Measurements from ENCODE around the gene TMEM91.
A peak's percentile ranks its signal among the peaks of the same experiment; 100 is the strongest.
"Not testable (repeated sequence)": the region's sequence is repeated elsewhere in the genome, so short reads cannot be mapped to it uniquely, and the experiment has no call there.

TMEM91 gene

DNA sequence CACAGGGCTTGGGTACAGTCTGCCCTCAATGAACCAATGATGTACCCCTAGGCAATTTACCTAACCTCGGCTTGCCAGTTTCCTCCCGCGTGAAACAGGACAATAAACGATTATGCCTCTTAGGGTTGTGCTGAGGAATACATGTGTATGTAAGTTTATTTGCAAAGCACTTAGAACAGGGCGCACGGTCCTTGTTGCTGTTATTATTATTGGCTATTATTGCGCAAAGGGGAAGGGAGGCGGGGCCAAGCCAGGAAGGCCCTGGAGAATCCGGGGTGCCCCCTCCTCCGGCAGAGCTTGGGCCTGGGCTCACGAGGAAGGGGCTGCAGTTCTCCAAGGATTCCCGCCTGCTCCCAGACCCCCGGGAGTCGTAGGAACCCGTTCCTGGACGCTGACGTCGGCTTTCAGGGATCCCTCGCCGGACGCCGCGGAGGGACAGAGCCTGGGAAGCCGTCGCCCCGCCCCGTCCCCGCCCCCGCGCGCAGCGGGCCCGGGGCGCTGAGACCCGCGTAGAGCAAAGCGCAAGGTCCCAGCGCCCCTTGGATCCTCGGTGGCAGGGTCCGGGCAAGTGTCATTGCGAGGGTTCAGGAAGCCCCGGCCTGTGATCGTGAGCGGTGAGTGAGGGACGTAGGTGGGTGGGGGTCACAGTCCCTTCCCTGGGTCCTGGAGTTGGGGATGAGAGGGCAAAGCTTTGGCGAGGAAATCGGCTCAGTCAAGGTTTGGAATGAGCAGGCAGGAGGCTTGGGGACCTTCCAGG lies at the start of gene TMEM91:
TMEM91 (plus strand) TSS at position 293 of the 757 bp plus-strand sequence. CDS start 1,777 bp downstream, outside the sequence.
- peak in 3 of 58 donors; percentile 5 to 15 (median 10) for DNase-seq

DNA sequence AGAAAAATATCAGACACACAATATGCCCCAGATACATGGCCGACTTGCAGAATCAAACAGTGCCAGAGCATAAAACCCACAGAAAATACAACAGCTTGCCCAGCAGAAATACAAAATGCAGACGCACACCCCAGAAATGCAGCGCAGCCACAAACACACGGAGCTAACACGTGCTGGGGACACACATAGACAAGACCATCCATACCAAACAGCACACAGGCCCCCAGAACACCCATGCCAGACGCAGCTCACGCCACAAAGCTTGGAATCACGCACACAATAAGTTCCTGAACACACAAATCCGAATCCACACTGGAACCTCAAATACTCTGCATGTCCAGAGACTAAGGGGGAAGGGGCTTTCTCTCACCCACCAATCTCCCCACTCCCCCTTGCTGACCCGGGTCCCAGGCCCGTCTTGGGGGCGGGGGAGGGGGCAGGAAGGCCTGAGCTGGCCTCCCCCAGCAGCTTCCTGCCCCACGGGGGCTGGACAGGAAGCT lies 49.2 kb upstream of the TMEM91 start:
- peak in 8 of 58 donors; percentile 10 to 40 (median 26) for DNase-seq

DNA sequence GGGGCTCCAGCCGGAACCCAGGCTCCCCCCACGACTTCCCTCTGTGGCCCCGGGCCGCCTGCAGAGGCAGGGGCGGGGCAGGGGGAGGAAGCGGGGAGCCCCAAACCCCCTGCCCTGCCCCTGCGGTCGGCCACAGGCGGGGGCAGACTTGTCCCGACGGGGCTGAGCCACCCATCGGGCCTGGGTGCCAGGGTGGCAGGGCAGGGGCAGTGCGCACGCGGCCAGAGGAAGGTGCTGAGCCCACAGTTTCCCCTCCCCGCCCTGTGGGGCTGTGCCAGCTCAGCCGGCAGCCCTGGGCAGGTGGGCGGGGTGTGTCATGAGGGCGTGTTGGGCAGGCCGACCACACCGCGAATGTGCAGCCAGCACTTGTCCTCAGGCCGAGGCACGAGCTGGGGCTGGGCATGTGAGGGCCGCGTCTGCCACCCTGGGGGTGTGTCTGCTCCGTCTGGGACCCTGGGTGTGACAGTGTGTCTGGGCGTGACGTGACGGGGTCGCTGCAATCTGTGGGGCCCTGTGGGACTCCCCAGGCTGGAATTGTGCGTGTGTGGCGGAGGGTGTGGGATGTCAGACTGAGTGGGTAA lies 48.7 kb upstream of the TMEM91 start:
- peak in 11 of 58 donors; percentile 16 to 57 (median 28) for DNase-seq

DNA sequence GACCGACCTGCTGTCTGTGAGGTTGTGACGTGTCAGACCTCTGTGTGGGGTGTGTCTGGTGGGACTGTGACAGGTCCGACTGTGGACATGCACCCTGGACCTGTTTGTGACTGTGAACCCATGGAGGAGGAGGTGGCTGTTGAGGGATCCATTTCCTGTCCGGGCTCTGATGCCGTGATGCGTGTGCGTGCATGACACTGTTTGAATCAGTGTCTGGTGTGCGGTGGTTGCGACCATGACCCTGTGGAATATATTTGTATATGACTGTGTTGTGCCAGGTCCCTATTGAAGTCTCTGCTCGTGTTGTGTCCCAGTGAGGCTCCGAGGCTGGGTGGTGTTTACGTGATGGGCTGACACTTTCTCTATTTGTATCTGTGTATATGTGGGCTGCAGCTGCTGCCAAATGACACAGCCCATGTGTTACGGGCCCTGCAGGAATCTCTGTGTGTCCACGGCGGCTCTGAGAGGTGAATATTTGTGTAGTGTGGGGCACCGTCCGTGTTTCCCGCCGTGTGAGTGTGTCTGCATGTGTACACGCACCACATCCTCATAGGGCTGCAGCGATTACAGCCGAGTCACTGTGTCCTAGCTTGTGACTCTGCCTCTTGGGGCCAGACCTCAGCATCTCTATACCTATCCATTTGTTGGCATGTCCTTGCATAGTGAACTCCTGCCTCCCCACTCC lies 48.0 kb upstream of the TMEM91 start:
- peak in 3 of 58 donors; percentile 15 to 45 (median 19) for DNase-seq

DNA sequence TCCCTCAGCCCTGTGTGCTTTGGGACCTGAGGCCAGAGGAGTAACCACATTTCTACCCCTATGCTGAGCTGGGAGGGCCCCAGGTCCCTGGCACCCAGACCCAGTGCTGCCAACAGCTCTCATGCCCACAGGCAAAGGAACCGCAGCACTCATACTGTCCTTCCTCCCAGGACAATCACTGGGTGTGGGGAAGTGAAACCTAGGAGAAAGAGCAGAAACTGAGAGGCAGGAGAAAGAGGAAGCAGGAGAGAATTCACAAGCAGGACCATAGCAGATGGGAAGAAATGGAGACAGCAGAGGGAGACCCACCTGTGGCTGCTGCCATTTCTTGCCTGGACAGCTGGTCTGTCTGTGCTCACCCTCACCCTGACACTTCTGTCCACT lies 47.5 kb upstream of the TMEM91 start:
- DNase-seq = peak in 11 of 58 donors; percentile 10 to 45 (median 23)

DNA sequence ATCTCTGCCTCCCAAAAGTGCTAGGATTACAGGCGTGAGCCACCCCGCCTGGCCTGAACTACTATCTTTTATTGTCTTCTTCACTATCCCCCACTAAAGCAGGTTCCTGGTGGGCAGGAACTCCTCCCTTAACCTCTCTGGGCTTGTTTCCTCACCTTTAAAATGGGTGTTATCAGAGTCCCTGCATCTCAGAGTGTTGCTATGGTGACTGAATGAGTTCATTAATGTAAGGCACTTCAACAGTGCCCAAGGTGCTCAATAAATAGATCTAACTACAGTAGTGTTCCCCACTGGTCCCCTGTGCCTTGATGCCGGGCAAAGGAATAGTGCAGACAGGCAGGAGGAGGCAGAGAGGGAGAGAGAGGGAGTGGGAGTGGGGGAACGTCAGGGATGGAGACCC lies 45.9 kb upstream of the TMEM91 start:
- DNase-seq = no peak

DNA sequence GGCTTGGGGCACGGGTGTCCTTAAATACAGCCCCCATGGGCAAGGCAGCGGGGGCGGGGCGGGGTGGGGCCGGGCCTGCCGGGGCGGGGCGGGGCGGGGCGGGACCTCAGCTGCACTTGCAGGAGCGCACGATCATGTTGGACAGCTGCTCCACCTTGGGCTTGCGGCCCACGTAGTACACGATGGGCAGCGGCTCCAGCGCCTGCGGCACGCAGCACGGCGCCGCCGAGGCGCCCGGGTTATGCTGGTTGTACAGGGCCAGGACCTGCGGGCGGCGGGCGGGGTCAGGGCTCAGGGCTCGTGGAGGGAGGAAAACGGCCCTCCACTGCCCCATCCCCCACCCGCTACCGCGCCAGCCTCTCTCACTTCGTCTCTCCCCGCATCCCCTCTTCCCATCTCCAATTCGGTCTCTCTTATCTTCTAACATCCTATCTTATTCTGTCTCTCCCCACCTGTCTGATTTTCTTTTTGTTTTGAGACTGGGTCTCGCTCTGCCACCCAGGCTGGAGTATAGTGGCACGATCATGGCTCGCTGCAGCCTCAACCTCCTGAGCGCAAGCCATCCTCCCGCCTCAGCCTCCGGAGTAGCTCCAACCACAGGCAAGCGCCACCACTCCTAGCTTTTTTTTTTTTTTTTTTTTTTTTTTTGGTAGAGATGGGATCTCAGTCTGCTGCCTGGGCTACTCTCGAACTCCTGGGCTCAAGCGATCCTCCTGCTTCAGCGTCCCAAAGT lies 45.2 kb upstream of the TMEM91 start:
- no peak for DNase-seq

DNA sequence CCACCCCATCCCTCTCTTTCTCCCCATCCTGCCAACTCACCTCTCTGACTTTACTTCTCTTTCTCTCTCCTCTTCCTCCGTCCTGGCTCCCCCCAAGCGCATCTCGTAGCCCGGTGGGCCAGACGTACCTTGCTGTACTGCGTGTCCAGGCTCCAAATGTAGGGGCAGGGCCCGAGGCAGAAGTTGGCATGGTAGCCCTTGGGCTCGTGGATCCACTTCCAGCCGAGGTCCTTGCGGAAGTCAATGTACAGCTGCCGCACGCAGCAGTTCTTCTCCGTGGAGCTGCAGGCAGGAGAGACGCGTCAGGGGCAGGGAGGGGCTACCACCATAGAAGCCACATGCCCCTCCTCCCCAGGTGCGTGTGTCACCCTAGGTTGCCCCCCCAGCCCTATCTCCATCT lies 44.3 kb upstream of the TMEM91 start:
- no peak for DNase-seq

DNA sequence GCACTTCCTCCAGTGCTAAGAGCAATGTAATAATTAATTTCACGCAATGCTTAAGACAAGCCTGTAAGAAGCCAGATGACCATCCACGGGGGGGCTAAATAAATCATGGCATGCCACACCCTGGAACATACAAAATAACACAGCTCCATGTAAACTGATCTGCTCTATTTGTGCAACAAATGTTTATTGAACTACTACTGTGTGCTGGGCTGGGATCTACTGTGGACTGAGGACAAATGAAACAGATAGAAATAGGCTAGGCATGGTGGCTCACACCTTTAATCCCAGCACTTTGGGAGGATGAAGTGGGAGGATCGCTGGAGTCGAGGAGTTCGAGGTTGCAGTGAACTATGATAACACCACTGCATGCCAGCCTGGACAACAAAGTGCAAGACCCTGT lies 43.9 kb upstream of the TMEM91 start:
- no peak for DNase-seq

DNA sequence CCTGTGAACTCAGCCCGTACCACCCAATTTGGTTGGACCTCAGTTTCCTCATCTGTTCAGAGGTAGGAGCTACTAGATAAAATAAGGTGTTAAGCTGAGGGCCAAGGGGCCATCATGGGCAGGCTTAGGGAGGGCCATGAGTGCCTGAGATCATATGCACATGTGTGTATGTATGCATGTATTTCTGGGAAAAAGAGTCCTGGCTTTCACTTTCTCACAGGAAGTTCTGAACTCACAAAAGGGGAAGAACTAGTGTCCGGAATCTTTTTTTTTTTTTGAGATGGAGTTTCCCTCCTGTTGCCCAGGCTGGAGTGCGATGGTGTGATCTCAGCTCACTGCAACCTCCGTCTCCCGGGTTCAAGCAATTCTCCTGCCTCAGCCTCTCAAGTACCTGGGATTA lies 41.5 kb upstream of the TMEM91 start:
- DNase-seq = no peak

DNA sequence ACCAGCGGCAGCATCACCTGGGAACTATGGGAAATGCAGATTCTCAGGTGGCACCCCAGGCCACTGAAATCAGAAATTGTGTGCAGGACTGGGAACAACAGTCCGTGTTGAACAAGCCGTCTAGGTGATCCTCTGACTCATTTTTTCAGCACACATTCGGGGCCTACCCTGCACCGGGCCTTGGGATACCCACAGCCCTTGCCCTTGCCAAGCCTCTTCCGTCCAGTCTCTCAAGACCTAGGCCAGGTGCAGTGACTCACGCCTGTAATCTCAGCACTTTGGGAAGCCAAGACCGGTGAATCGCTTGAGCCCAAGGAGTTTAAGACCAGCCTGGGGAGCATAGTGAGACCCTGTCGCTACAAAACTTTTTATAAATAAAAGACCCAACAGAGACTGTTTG lies 40.9 kb upstream of the TMEM91 start:
- DNase-seq = no peak

DNA sequence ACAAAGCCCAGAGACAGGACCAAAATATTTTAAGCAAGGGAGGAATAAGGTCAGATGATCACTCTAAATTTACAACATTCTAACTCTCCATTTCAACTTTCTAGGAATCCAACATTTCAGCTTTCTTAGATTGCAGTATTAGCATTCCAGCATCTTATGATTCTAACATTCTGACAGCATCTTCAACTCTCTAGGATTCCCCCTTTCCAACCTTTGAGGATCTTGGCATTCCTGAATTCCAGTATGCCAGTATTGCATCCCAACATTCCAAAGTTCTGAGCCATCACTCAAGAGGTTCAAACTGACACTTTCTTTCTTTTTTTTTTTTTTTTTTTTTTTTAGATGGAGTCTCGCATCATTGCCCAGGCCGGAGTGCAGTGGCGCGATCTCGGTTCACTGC lies 36.4 kb upstream of the TMEM91 start:
- no peak for DNase-seq

DNA sequence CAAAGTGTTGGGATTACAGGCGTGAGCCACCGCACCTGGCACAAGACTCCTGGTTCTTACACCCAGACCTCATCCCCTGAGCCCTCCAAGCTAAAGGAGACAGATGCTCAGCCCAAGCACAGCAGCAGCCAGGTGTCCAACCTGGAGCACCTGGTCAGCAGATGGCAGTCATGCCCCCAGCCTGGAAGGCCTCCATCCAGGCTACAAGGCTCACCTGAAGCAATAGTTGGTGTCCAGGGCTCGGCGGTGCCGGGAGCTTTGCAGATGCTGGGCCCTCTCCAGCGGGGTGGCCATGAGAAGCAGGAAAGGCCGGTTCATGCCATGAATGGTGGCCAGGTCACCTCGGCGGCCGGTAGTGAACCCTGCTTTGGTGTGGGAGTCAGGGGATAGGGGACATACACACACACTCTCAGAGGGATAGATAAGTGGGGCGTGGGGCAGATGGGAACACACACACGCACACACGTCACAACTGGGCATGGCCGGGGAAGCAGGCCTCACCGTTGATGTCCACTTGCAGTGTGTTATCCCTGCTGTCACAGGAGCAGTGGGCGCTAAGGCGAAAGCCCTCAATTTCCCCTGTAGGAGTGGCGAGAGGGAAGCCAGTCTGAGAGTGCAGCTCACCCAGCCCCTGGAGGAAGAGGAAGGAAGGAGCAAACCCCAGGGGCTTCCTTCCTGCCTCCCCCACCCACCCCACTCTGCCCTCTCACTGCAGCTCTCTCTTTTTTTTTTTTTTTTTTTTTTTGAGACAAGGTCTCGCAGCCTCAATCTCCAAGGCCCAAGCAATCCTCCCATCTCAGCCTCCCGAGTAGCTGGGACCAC lies 34.5 kb upstream of the TMEM91 start:
- DNase-seq = no peak

DNA sequence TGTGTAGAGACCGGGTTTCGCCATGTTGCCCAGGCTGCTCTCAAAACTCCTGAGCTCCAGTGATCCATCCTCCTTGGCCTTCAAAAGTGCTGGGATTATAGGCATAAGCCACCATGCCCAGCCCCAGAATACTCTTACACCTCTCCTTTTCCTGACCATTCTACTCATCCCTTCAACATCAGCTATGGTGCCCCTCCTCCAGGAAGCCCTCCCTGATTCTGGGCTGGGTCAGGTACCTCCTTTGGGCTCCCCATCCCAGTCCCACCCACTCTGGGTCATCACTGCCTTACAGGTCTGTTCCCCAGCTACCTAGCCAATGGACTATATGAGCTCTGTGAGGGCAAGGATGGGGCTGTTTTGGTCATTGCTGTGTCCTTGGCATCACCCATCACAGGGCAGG lies 32.2 kb upstream of the TMEM91 start:
- no peak for DNase-seq

DNA sequence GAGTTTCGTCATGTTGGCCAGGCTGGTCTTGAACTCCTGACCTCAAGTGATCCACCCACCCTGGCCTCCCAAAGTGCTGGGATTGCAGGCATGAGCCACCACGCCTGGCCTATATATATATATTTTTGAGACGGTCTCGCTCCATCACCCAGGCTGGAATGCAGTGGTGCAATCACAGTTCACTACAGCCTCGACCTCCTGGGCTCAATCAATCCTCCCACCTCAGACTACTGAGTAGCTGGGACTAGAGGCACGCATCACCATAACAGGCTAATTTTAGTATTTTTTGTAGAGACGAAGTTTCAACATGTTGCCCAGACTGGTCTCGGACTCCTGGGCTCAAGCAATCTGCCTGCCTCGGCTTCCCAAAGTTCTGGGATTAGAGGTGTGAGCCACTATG lies 29.4 kb upstream of the TMEM91 start:
- DNase-seq = not testable (repeated sequence)

DNA sequence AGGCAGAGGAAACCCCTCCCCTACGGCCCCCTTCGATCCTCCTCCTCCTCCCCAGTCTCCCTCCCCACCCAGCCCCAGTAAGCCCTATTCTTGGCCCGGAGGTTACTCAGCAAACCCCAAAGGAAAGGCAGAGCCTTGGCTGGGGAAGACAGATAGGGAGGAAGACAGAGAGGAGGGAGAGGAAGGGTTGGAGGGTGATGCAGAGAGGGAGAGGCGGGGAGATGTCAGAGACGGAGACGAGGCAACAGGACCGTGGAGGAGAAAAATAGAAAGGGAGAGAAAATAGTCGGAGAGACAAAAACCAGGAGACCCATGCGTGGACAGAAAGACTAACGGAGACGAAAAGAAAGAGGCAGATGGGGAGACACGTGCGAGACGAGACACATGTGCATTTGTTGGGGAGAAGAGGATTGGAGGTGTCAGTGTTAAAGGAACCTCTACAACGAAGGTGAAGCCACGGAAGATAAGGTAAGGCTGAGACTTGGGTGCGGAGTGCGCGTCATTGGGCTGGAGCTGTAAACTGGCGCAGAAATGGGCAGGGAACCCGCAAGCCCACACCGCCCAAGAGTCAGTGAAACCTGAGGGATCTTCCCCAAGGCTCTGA lies 25.5 kb upstream of the TMEM91 start:
- no peak for DNase-seq

DNA sequence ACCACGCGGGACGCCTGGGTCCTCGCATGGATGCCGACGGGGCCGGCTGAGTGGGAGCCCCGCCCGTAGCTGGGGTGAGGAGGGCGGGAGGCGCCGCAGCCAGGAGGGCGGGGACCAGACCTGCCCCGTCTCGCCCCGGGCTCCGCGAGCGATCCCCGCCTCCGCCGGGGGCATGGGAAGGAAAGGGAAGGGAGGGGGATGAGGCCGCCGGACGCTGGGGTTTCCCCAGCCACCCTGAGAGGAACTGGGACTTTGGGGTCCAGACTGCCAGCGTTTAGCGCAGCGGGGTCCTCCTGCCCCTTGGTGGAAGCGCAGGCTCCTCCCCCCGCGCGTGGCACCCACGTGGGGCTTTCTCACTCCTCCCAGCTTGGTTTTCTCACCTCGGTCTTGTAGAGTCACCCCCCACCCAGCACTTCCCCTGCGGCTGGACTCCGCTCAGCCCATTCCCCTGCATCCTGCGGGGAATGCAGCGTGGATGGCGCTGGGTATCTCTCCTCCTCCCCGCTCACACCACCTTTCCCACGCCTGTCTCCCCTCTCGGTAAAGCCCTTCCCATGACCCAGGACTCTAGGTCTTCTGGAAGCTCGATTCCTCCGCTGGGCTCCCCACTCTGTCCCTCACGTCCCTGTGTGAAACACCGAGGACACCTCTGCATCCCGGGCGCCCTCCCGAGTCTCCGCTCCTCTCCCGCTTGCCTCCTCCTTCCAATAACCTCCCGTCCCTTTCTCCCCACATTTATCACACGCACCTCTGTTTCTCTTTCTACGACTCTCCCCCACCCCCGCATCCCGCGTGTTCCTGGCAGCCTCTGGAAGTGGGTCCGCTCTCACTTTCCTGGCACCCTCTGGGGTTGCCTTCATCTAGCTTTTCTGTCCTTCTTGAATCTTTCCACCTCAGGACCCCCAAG lies 24.7 kb upstream of the TMEM91 start:
- DNase-seq = peak in 33 of 58 donors; percentile 5 to 48 (median 27)

DNA sequence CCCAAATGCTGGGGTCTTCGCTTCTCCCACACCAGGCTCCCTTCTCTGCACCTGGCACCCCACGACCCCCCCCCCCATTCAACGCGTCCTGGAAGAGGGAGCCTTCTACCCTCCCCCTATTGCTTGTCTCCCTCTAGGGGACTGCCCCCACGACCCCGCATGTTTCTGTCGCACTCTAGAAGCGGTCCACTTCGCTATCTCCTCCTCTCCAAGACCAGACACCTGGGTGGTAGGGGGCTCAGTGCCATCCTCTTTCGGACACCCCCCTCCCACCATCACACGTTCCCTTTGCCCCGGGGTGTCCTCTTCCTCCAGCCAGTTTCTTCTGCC lies 24.1 kb upstream of the TMEM91 start:
- DNase-seq = no peak

Measured in anterior cingulate cortex (tissue), 58 donors.